ENCODE results near the gene TWIST1. TPM values are rescaled to one million over a fixed set of nuclear protein-coding genes. Genes with fewer than 3 reads are reported as not detected.

TWIST1 gene
- total RNA-seq, 1 experiment from 2014 or later = 16.1 TPM

GRCh38 chr7:19144661-19145433 lies 27.4 kb upstream of the TWIST1 start, which contains the start of gene FERD3L:
Gene FERD3L, minus strand, starts transcription at chr7:19145421. Its CDS starts 59 bp downstream, at chr7:19145362.
- CTCF ChIA-PET = interaction anchor here (0.6 kb wide), 1 partner anchor 564 kb away, joined by 3 read pairs; no protein-coding TSS in a partner anchor
- no peak for TF ChIP-seq CTCF (IDR thresholded peaks at IDR 0.05; ENCODE audit: unreplicated experiment)
- no peak for DNase-seq (ENCODE audit: unreplicated experiment)
- POLR2A ChIA-PET = no interaction called here
- peaks cover 5% of the 10 kb centered on the region for H3K4me1 Mint-ChIP-seq (ENCODE audit: insufficient read depth, unreplicated experiment)
- no peak within 1 kb of the TSS for H3K4me3 Mint-ChIP-seq (ENCODE audit: unreplicated experiment)
- no peaks in the 10 kb centered on the region for H3K27me3 Mint-ChIP-seq (ENCODE audit: insufficient read depth, unreplicated experiment)
- H3K27ac Mint-ChIP-seq (ENCODE audit: low read depth, unreplicated experiment) = no peak within 1 kb of the TSS
- no peaks in the 10 kb centered on the region for H3K36me3 Mint-ChIP-seq (ENCODE audit: insufficient read depth, unreplicated experiment)
- BruUV-seq (replicated peaks) = no TSS peak
- intact Hi-C loops (cut with micrococcal nuclease) = no loop called here
- H3K9me3 Mint-ChIP-seq (ENCODE audit: unreplicated experiment) = no peaks in the 10 kb centered on the region

- no peak for DNase-seq (ENCODE audit: unreplicated experiment)
- no peak overlapping the region for H3K27ac Mint-ChIP-seq (ENCODE audit: low read depth, unreplicated experiment)
- no peaks in the 10 kb centered on the region for H3K9me3 Mint-ChIP-seq (ENCODE audit: unreplicated experiment)
- H3K4me1 Mint-ChIP-seq (ENCODE audit: insufficient read depth, unreplicated experiment) = peaks cover 5% of the 10 kb centered on the region
- TF ChIP-seq CTCF (IDR thresholded peaks at IDR 0.05; ENCODE audit: unreplicated experiment) = no peak
- CTCF ChIA-PET = interaction anchor here (0.6 to 1.1 kb wide), 2 partner anchors 20 to 565 kb away, joined by 3 read pairs; no protein-coding TSS in a partner anchor
- no peak overlapping the region for H3K4me3 Mint-ChIP-seq (ENCODE audit: unreplicated experiment)
- intact Hi-C loops (cut with micrococcal nuclease) = no loop called here
- H3K36me3 Mint-ChIP-seq (ENCODE audit: insufficient read depth, unreplicated experiment) = no peaks in the 10 kb centered on the region
- no peaks in the 10 kb centered on the region for H3K27me3 Mint-ChIP-seq (ENCODE audit: insufficient read depth, unreplicated experiment)
- BruUV-seq (replicated peaks) = no TSS peak
- POLR2A ChIA-PET = no interaction called here
These were observed 26.6 kb upstream of the TWIST1 start for GRCh38 chr7:19143881-19144574.

- CTCF ChIA-PET = no interaction called here
- POLR2A ChIA-PET = no interaction called here
- H3K4me3 Mint-ChIP-seq (ENCODE audit: unreplicated experiment) = no peak overlapping the region
- DNase-seq (ENCODE audit: unreplicated experiment) = no peak
- no peaks in the 10 kb centered on the region for H3K4me1 Mint-ChIP-seq (ENCODE audit: insufficient read depth, unreplicated experiment)
- H3K36me3 Mint-ChIP-seq (ENCODE audit: insufficient read depth, unreplicated experiment) = no peaks in the 10 kb centered on the region
- no TSS peak for BruUV-seq (replicated peaks)
- no peaks in the 10 kb centered on the region for H3K9me3 Mint-ChIP-seq (ENCODE audit: unreplicated experiment)
- intact Hi-C loops (cut with micrococcal nuclease) = no loop called here
- no peak overlapping the region for H3K27ac Mint-ChIP-seq (ENCODE audit: low read depth, unreplicated experiment)
- no peak for TF ChIP-seq CTCF (IDR thresholded peaks at IDR 0.05; ENCODE audit: unreplicated experiment)
- no peaks in the 10 kb centered on the region for H3K27me3 Mint-ChIP-seq (ENCODE audit: insufficient read depth, unreplicated experiment)
These were observed 22.4 kb upstream of the TWIST1 start for GRCh38 chr7:19139706-19140327.

- POLR2A ChIA-PET = interaction anchor here (0.6 kb wide), 1 partner anchor 342 kb away, joined by 3 read pairs; no protein-coding TSS in a partner anchor
- no peak for DNase-seq (ENCODE audit: unreplicated experiment)
- Mint-ChIP-seq H3K27ac (ENCODE audit: low read depth, unreplicated experiment) (no peak overlapping the region), H3K27me3 (ENCODE audit: insufficient read depth, unreplicated experiment) (no peaks in the 10 kb centered on the region), H3K4me3 (ENCODE audit: unreplicated experiment) (no peak overlapping the region), H3K36me3 (ENCODE audit: insufficient read depth, unreplicated experiment) (no peaks in the 10 kb centered on the region), H3K9me3 (ENCODE audit: unreplicated experiment) (no peaks in the 10 kb centered on the region), H3K4me1 (ENCODE audit: insufficient read depth, unreplicated experiment) (no peaks in the 10 kb centered on the region)
- intact Hi-C loops (cut with micrococcal nuclease) = no loop called here
- CTCF ChIA-PET = interaction anchor here (0.6 to 1.4 kb wide), 2 partner anchors 12 to 1713 kb away, joined by 3 read pairs; no protein-coding TSS in a partner anchor
- BruUV-seq (replicated peaks) = no TSS peak
- no peak for TF ChIP-seq CTCF (IDR thresholded peaks at IDR 0.05; ENCODE audit: unreplicated experiment)
These were observed 16.4 kb upstream of the TWIST1 start for GRCh38 chr7:19133886-19134285.

Data from MCF 10A (cell line).